ENCODE results near the gene CDH24. TPM values are rescaled to one million over a fixed set of nuclear protein-coding genes. Genes with fewer than 3 reads are reported as not detected.

Gene CDH24
- total RNA-seq, 1 experiment from 2014 or later = 5.0 TPM

DNA sequence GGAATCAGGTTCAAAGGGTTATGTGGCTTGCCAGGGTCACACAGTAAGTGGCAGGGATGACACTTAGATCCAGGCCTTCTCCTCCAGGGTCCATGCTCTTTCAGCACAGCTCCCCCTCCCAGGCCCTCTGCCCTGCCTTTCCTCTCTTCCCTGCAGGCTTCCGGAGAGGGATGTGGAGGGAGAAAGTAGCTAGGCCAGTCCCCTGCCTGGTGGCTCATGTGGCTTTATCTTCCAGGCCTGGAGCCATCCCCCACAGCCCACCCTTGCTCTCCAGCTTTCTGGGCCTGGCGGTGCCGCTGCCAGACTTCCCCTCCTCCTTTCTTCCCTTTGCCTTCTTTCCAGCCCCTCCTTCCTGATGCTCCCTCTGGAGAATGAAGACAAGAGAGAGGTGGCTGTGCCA is 13.6 kb downstream of the CDH24 start:
- Mint-ChIP-seq H3K27ac (ENCODE audit: unreplicated experiment) (no peak overlapping the region), H3K9me3 (ENCODE audit: low read depth, unreplicated experiment) (no peaks in the 10 kb centered on the region), H3K4me1 (ENCODE audit: low read depth, unreplicated experiment) (no peaks in the 10 kb centered on the region), H3K4me3 (ENCODE audit: low read depth, unreplicated experiment) (no peak overlapping the region), H3K36me3 (ENCODE audit: insufficient read depth, unreplicated experiment) (no peaks in the 10 kb centered on the region), H3K27me3 (ENCODE audit: unreplicated experiment) (peaks cover 34% of the 10 kb centered on the region)
- intact Hi-C loops (cut with micrococcal nuclease; ENCODE audit: unreplicated experiment) = no loop called here
- TF ChIP-seq, protein P1, sequence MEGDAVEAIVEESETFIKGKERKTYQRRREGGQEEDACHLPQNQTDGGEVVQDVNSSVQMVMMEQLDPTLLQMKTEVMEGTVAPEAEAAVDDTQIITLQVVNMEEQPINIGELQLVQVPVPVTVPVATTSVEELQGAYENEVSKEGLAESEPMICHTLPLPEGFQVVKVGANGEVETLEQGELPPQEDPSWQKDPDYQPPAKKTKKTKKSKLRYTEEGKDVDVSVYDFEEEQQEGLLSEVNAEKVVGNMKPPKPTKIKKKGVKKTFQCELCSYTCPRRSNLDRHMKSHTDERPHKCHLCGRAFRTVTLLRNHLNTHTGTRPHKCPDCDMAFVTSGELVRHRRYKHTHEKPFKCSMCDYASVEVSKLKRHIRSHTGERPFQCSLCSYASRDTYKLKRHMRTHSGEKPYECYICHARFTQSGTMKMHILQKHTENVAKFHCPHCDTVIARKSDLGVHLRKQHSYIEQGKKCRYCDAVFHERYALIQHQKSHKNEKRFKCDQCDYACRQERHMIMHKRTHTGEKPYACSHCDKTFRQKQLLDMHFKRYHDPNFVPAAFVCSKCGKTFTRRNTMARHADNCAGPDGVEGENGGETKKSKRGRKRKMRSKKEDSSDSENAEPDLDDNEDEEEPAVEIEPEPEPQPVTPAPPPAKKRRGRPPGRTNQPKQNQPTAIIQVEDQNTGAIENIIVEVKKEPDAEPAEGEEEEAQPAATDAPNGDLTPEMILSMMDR (IDR thresholded peaks at IDR 0.05; ENCODE audit: unreplicated experiment) = no peak
- CTCF ChIA-PET = interaction anchor here (1.4 kb wide), 1 partner anchor 57 kb away, joined by 4 read pairs; no protein-coding TSS in a partner anchor
- BruUV-seq (replicated peaks) = no TSS peak
- DNase-seq = no peak

DNA sequence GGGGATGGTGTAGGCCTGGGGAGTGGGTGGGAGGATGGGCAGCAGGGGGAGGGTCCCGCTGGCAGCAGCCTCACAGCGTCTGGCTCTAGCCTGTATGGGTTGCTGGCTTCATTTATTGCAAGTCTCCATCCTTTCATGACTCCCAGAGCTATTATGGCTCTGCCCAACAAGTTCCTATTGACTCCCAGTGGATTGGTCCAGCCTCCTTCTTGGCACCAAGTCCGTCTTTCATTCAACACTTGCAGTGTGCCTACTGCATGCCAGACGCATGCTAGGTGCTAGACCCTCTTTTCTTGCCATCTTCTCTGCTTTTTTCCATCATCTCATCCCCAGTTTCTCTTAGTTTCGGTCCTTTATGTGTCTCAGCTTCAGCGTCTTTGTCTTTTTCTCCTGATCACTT is 14.2 kb downstream of the CDH24 start:
- Mint-ChIP-seq H3K36me3 (ENCODE audit: insufficient read depth, unreplicated experiment) (no peaks in the 10 kb centered on the region), H3K27ac (ENCODE audit: unreplicated experiment) (no peak overlapping the region), H3K27me3 (ENCODE audit: unreplicated experiment) (peaks cover 34% of the 10 kb centered on the region), H3K9me3 (ENCODE audit: low read depth, unreplicated experiment) (no peaks in the 10 kb centered on the region), H3K4me1 (ENCODE audit: low read depth, unreplicated experiment) (no peaks in the 10 kb centered on the region), H3K4me3 (ENCODE audit: low read depth, unreplicated experiment) (no peak overlapping the region)
- no peak for DNase-seq
- no TSS peak for BruUV-seq (replicated peaks)
- intact Hi-C loops (cut with micrococcal nuclease; ENCODE audit: unreplicated experiment) = no loop called here
- TF ChIP-seq, protein P1 (IDR thresholded peaks at IDR 0.05; ENCODE audit: unreplicated experiment) = no peak
- CTCF ChIA-PET = interaction anchor here (1.4 kb wide), 1 partner anchor 56 kb away, joined by 4 read pairs; no protein-coding TSS in a partner anchor

DNA sequence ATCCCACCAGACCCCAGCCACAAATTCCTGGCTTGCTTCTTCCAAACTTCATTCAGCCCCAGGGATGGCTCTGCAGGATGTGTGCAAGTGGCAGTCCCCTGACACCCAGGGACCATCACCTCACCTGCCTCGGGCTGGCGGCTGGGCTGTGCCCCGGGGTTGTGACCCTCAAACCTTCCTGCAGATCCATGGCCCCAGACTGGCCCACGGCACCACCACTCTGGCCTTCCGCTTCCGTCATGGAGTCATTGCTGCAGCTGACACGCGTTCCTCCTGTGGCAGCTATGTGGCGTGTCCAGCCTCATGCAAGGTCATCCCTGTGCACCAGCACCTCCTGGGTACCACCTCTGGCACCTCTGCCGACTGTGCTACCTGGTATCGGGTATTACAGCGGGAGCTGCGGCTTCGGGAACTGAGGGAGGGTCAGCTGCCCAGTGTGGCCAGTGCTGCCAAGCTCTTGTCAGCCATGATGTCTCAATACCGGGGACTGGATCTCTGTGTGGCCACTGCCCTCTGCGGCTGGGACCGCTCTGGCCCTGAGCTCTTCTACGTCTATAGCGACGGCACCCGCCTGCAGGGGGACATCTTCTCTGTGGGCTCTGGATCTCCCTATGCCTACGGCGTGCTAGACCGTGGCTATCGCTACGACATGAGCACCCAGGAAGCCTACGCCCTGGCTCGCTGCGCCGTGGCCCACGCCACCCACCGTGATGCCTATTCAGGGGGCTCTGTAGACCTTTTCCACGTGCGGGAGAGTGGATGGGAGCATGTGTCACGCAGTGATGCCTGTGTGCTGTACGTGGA is 15.0 kb downstream of the CDH24 start, which contains the start of gene PSMB11:
TSS of gene PSMB11 (plus strand) at position 51 of the 804 bp plus-strand sequence. CDS start at position 65, 14 bp downstream.
- H3K36me3 Mint-ChIP-seq (ENCODE audit: insufficient read depth, unreplicated experiment) = no peaks in the 10 kb centered on the region
- no peaks in the 10 kb centered on the region for H3K4me1 Mint-ChIP-seq (ENCODE audit: low read depth, unreplicated experiment)
- TF ChIP-seq, protein P1 (IDR thresholded peaks at IDR 0.05; ENCODE audit: unreplicated experiment) = no peak
- BruUV-seq (replicated peaks) = no TSS peak
- CTCF ChIA-PET = interaction anchor here (0.6 kb wide), 1 partner anchor 555 kb away, joined by 3 read pairs; no protein-coding TSS in a partner anchor
- DNase-seq = no peak
- H3K27ac Mint-ChIP-seq (ENCODE audit: unreplicated experiment) = no peak within 1 kb of the TSS
- no peak within 1 kb of the TSS for H3K4me3 Mint-ChIP-seq (ENCODE audit: low read depth, unreplicated experiment)
- no peaks in the 10 kb centered on the region for H3K9me3 Mint-ChIP-seq (ENCODE audit: low read depth, unreplicated experiment)
- intact Hi-C loops (cut with micrococcal nuclease; ENCODE audit: unreplicated experiment) = no loop called here
- peaks cover 34% of the 10 kb centered on the region for H3K27me3 Mint-ChIP-seq (ENCODE audit: unreplicated experiment)

DNA sequence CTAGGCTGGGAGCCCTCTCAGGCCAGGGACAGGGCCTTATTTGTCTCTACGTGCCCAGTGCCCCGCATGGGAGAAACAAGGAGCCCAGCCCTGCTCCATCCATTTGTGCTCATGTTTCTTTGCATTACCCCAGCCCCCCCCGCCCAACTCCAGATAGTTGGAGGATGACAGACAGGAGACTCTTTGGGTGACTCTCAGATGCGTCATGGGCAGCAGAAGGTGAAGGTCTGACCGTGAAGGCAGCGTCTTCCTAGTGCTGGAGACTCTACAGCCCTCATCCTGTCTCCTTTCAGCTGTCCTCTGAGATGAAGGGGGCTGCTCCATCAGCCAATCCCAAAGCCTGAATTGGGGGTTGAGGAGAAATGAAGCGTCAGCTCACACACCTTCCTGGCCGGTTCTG is 15.6 kb downstream of the CDH24 start:
- H3K9me3 Mint-ChIP-seq (ENCODE audit: low read depth, unreplicated experiment) = no peaks in the 10 kb centered on the region
- no peak overlapping the region for H3K27ac Mint-ChIP-seq (ENCODE audit: unreplicated experiment)
- CTCF ChIA-PET = interaction anchor here (0.6 kb wide), 1 partner anchor 554 kb away, joined by 3 read pairs; no protein-coding TSS in a partner anchor
- no peak for DNase-seq
- intact Hi-C loops (cut with micrococcal nuclease; ENCODE audit: unreplicated experiment) = no loop called here
- BruUV-seq (replicated peaks) = no TSS peak
- TF ChIP-seq, protein P1 (IDR thresholded peaks at IDR 0.05; ENCODE audit: unreplicated experiment) = no peak
- H3K27me3 Mint-ChIP-seq (ENCODE audit: unreplicated experiment) = peaks cover 34% of the 10 kb centered on the region
- H3K4me3 Mint-ChIP-seq (ENCODE audit: low read depth, unreplicated experiment) = no peak overlapping the region
- no peaks in the 10 kb centered on the region for H3K36me3 Mint-ChIP-seq (ENCODE audit: insufficient read depth, unreplicated experiment)
- no peaks in the 10 kb centered on the region for H3K4me1 Mint-ChIP-seq (ENCODE audit: low read depth, unreplicated experiment)
